Epidermal melanocyte (primary cell): Measurements from ENCODE around the gene PTPN1.

Experiments used
- DNase-seq: peaks from one replicate; pipeline ENCODE4 v3.0.0; 2011; ENCODE audit warnings: low spot score; ENCODE audit not compliant: insufficient read length

The PTPN1 gene

DNA sequence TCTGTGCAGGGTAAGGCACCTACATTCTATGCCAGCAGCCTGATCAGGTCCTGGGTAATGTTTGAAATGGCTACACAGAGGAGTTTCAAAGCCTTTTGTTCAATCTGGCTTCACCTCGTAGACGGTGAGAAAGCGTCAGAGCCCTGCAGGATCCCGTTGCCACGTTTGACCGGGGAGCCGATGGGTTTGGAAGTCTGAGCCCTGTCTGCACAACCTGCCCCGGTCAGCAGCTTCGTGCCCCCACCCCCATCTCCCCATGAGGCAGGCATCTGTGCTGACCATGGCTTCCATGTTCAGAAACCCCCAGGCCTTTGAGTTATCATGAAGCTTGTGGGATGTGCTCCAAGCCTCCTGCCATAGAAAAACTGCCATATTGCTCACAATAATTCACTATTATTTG lies 63.9 kb downstream of the PTPN1 start:
- DNase-seq, result no peak

DNA sequence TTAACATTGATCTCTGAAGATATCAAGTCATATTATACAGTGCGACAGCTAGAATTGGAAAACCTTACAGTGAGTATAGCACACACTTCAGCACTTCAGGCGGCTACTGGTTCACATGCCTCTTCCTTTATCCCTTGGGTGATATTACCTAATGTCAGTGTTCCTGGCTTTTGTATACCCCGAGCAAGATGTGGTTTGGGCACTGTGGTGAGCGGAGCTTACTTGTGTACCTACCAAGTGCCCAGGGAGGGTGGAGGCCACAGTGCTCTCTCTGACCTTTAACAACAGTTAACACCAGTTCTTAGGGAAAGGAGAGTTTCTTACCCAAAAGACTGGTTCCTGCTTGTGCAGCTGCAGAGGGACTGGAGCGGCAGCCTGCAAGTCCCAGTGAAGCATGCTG lies 64.4 kb downstream of the PTPN1 start:
- no peak for DNase-seq

DNA sequence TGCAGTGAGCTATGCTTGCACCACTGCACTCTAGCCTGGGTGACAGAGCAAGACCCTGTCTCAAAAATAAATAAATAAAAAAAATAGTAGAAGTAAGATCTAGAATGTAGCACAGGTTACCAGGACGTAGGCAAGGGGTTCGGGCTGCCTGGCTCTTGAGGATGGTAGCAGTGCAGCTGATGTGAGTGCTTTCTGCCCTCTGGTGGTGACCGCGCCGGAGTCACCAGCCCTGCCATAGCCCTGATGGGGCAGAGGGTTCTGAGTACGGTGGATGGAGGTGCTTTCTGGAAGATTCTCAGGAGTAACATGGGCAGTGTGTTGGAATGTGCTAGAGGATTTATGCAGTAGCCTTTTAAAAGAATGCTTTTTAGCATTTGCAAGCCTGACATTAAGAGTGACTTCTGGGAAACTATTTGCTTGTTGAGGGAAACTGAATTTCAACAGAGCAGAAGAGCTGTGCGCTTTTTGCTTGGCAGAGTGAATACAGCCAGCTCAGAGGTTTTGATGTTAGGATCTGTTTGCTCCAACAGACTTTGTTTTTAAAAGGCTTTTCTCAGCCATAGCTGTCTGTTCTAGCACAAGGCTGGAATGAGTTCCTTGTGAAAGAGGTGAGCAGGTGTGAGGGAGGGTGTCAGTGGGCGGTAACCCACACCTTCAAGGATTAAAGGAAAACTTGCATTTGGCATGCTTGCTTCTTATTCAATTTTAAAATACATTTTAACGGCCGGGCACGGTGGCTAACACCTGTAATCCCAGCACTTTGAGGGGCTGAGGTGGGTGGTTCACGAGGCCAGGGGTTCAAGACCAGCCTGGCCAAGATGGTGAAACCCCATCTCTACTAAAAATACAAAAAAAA lies 65.9 kb downstream of the PTPN1 start:
- DNase-seq, result peak; percentile 64

DNA sequence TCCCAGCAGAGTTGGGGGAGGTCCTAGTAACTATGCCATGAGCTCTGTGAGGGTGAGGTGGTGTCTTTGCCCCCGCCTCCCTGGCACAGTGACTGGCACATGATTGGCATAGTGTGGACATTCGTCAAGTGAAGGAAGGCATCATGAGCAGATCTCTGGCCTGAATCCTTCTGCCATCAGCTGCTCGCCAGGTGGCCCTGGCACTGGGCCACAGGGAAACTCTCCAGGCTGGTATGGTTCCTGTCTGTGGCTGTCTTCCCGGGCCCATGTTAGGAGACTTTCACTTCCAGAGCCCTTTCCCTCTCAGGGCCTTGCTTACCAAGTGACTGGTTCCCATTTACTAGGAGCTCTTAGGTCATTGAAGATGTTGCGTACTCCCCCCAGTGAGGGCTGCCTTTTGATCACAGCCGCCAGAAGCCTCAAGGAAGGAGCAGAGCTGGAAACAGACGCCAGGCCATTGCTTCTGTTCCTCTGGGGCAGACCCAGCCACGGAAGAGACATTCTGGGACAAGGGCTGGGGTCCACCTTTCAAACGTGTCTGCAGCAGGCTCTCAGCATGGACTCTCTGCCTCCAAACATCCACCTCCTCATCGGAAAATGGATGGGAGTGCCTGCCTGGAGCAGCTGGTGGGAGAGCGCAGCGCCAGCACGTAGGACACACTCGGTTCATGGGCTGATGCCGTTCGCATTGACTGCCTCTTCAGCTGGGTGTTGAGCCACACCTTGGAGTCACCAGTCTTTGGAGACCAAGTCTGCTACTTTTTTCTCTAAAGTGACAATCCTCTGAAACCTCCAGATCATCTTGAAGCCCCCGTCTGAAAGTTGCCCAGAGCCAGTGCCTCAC lies 67.2 kb downstream of the PTPN1 start:
- no peak for DNase-seq

DNA sequence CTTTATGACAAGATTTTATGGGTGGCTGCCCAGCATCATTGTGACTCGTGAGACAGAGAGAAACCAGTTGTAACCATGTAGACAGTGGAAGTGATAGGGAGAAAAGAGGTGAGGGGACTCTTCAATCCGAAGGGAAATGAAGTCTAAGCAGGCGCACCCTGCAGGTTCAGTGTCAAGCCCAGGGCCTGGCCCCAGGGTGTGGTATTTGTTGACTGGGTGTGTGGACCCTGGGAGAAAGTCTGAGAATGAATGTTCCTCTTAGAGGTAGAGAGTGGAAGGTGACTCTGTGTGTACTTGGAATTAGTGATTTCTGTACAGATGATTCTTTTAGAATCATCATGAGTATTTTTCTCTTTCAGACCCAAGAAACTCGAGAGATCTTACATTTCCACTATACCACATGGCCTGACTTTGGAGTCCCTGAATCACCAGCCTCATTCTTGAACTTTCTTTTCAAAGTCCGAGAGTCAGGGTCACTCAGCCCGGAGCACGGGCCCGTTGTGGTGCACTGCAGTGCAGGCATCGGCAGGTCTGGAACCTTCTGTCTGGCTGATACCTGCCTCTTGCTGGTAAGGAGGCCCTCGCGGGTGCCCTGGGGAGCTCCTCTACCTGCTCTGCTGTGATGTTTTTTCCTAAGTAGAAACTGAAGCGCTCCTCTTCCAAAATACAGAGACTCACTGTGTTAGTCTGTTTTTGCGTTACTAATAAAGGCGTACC lies 68.0 kb downstream of the PTPN1 start:
- no peak for DNase-seq

DNA sequence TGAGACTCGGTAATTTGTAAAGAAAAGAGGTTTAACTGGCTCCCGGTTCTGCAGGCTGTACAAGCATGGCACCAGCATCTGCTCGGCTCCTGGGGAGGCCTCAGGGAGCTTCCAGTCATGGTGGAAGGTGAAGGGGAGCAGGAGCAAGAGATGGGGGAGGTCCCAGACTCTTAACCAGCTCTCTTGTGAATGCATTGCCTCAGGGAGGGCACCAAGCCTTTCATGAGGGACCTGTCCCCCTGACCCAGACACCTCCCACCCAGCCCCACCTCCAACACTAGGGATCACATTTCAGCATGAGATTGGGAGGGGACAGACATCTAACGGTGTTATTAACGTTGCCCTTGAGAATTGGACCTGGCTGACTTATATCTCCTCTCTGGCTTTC lies 68.6 kb downstream of the PTPN1 start:
- DNase-seq, result no peak

DNA sequence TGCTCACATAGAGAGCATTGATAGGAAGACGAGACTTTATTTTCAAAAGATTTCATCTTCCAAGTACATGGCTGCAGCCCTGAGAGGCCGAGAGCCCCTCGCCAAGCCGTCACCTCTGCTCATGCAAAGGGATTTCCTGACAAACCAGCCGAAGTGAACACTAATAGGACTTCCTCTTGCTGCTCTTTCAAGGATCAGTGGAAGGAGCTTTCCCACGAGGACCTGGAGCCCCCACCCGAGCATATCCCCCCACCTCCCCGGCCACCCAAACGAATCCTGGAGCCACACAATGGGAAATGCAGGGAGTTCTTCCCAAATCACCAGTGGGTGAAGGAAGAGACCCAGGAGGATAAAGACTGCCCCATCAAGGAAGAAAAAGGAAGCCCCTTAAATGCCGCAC lies 69.3 kb downstream of the PTPN1 start:
- no peak for DNase-seq

DNA sequence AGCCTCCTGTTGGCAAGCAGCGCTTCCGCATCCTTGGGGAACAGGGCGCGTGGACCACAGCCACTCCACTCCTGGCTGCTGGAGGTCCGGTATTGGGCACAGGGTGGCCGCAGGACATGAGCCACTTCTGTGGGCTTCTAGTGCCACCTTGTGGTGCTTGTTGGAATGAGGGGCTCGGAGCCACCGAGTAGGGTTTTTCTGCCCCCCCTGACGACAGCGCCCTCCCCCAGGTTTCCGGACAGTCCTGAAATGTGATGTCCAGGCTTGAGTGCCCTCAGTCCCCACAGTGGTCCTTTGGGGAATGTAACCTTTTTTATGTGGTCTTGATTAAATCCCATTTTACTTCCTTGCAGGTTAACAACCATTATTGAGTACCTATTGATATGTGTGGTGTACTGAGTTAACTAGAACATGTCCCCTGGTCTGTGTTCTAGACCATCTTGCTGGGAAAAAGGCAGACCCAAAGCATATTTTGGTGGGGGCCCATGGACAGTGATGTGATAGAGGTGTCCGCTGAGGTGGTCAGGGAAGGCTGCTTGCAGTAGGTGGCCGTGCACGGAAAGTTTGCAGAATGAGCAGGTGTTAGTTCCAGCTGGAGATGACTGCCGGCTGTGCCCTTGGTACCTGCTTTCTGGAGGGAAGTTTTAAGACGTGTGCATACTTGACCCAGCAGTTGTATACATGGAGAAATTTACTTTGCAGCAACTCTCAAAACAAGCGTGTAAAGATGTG lies 70.0 kb downstream of the PTPN1 start:
- peak; percentile 75 for DNase-seq

DNA sequence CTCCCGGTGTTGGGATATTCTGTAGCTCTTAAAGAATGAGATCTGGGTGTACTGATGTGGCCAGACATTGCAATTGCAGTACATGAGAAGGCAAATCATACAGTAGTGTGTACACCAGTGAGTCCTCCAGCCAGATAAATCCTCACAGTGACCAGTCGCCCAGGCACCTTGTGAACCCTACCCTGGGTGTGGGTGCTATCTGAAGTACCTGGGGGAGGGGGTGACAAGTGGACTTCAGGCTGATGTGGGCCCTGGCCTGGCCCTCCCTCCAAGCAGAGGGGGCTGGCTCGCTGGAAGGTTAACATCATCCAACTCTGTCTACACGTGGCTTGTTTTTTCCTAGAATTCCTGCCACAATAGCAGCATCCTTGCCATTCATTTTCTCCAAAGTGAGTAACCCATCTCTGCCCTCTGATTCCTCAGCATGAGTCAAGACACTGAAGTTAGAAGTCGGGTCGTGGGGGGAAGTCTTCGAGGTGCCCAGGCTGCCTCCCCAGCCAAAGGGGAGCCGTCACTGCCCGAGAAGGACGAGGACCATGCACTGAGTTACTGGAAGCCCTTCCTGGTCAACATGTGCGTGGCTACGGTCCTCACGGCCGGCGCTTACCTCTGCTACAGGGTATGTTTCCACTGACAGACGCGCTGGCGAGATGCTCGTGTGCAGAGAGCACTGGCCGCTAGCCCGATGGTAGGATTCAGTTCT lies 70.8 kb downstream of the PTPN1 start:
- DNase-seq, result no peak

DNA sequence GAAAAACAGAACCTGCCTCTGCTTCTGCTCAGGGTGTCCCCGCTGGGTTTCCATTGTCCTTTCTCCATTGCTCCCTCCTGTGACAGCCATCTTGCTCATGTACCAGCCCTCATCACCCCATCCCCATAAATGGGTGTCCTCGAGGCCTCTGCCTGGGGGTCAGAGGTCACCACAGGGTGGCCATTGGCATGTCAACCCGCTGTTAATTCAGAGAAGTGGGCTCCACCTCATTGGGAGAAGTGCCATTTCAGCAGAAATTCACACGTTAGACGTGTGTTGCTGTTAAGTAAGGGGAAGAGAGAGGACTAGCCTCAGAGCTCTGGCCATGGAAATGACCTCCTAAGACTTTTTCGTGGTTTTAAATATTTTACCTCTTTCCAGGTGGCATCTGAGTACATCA lies 71.9 kb downstream of the PTPN1 start:
- DNase-seq, result no peak

DNA sequence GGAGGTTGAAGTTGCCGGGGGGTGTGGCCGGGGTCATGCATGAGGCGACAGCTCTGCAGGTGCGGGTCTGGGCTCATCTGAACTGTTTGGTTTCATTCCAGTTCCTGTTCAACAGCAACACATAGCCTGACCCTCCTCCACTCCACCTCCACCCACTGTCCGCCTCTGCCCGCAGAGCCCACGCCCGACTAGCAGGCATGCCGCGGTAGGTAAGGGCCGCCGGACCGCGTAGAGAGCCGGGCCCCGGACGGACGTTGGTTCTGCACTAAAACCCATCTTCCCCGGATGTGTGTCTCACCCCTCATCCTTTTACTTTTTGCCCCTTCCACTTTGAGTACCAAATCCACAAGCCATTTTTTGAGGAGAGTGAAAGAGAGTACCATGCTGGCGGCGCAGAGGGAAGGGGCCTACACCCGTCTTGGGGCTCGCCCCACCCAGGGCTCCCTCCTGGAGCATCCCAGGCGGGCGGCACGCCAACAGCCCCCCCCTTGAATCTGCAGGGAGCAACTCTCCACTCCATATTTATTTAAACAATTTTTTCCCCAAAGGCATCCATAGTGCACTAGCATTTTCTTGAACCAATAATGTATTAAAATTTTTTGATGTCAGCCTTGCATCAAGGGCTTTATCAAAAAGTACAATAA lies 72.5 kb downstream of the PTPN1 start:
- no peak for DNase-seq

DNA sequence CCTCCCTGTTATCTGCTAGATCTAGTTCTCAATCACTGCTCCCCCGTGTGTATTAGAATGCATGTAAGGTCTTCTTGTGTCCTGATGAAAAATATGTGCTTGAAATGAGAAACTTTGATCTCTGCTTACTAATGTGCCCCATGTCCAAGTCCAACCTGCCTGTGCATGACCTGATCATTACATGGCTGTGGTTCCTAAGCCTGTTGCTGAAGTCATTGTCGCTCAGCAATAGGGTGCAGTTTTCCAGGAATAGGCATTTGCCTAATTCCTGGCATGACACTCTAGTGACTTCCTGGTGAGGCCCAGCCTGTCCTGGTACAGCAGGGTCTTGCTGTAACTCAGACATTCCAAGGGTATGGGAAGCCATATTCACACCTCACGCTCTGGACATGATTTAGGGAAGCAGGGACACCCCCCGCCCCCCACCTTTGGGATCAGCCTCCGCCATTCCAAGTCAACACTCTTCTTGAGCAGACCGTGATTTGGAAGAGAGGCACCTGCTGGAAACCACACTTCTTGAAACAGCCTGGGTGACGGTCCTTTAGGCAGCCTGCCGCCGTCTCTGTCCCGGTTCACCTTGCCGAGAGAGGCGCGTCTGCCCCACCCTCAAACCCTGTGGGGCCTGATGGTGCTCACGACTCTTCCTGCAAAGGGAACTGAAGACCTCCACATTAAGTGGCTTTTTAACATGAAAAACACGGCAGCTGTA lies 73.4 kb downstream of the PTPN1 start:
- no peak for DNase-seq

DNA sequence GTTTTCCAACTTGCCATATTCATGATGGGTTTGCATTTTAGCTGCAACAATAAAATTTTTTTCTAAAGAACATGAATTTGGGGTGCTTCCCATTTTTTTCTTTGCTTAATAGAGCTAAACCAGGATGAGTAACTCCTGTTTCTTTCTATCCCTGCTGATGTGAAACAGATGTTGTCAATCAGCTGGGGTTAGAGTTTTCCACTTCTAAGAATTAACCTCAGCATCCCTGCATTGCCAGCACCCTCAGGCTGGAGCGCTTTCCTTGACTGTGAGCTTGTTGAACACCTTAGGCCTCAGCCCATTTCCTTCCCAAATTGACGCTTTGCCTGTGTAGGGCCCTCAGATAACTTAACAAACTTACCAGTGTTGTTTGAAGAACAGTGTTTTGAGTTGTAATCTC lies 74.5 kb downstream of the PTPN1 start:
- no peak for DNase-seq

DNA sequence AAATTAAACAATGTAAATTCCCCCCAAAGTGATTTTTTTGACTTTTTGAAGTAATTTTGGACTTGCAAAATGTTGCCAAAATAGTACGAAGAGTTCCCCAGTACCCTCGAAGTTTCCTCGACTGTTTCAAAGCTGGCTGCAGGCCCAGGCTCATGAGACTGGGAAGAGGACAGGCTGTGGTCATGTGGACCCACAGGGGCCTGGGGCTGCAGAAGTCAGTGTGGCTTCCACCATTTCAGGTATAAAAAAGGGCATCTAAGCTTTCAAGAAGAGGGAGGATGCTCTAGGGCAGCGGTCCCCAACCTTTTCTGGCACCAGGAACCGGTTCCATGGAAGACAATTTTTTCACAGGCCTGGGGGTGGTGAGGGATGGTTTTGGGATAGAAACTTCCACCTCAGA lies 75.0 kb downstream of the PTPN1 start:
- DNase-seq, result no peak

DNA sequence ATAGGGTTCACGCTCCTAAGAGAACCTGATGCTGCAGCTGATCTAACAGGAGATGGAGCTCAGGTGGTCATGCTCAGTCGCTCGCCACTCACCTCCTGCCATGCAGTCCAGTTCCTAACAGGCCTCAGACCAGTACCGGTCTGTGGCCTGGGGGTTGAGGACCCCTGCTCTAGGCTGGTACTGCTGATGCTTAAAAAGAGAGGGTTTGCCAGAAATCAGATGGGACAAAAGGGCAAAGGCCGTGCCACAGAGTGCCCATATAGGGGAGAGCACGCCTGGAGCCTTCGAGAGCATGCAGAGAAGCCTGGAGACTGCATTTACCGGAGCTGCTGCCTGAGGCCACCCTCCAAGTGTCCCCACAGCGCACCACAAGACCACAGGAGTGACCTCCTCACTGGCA lies 75.5 kb downstream of the PTPN1 start:
- no peak for DNase-seq

DNA sequence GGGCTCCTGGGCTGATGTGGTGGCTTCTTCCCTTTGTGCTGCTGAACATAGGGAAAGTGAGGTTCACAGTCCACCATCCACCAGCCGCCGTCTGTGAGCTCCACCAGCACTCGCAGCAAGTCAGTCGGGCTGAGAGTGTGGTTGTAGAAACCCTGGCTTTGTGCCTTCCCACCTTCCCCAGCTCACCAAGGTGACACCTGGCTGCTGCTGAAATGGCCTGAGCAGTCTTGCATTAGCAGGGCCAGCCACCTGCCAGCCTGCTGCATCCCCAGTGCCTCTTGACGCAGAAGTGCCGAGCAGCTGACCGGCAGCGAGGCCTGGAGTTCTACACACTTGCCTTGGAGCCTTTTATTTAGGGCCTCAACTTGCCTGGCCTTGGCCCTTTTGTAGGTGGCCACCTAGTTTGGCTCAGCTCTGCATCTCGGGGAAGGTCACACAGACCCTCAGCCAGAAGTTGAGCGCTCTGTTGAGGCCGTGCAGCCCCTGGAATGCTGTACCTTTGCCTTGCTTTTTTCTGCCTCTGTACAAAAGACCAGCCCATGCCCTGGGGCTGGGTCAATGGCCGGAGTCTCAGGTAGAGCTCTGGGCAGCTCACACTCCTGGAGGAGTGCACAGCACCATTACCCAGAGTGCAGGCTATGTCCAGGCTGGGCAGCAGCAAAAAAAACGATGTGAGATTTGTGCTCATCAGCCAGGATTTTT lies 76.5 kb downstream of the PTPN1 start:
- DNase-seq, result no peak

DNA sequence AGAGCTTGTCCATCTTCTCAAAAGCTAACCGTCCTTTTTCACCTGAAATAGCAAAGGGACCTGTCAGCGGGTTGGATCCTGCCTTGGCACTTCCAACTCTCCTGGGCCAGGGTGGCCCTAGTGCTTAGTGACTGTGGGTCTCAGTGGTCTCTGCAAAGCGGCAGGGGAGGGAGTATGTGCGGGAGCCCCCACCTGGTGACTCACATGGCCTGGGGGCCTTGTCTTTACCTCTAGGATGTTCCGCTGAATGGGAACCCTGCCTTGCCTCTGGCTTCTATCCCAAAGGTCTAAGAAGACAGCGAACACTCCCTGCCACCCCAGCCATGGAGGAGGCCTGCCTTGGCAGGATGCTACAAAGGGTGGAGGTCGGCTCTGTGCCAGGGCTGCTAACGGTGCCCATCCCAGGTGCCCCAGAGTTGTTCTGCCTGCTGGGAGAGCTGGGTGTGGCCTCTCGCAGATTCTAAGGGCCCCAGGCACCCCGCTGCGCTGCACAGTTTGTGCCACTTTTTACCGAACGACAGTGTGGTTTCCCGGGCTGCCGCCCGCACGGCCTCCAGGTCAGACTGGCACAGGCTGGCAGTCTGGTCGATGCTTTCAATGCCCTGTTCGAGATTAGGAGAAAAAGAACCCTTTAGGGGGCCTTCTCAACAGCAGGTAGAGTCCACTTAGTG lies 77.2 kb downstream of the PTPN1 start:
- no peak for DNase-seq

DNA sequence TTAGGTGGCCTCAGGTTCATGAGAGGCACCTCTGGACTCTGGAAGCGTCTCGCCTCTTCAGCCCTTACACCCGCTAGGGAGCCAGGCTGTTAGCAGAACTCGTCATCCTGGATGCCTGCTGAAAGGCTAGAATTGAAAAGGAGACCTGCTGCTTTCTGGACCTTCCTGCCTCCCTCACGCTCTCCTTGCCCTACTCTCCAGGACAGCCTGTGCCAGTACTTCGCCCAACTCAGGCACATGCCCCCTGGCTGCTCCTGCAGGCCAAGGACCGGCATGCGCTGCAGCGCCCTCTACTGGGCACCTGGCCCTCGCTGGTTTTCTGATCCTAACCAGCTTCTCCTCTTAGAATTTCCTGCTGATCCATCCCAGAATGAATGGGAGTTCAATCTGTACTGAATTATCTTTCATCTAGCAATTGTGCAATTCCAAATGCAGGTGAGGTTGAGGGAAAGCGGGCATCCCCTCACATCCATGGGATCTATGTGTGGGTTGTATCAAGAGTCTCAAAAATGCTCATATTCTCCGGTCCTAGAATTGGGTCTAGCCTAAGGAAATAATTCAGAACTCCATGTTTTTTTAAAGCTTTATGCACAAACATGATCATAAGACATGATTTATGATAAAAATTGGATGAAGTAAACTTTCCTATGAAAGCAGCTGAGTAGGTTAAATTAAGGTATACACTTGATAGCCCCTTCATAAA lies 78.0 kb downstream of the PTPN1 start:
- DNase-seq, result peak; percentile 63
